PC-9 (cell line): Measurements from ENCODE around the gene ZNF506. TPM values are rescaled to one million over a fixed set of nuclear protein-coding genes. Genes with fewer than 3 reads are reported as not detected.

Experiments used
- BruUV-seq: library from RNA; stranded (reverse); fragments of 400-500 nt; replicated peaks from 2 replicates; lab custom pipeline; 2021; lab: Mats Ljungman, UMichigan
- CTCF ChIA-PET: fragments of 300-600 bp; sonication (Branson Sonifier 250); formaldehyde crosslinking; loops from one replicate; lab custom pipeline; 2022; ENCODE audit warnings: antibody characterized with exemption; lab: Charles Lee
- POLR2A ChIA-PET: fragments of 300-600 bp; sonication (Branson Sonifier 250); formaldehyde crosslinking; loops from one replicate; lab custom pipeline; 2022; ENCODE audit warnings: antibody characterized with exemption; ENCODE audit not compliant: unreplicated experiment; lab: Charles Lee
- DNase-seq, 2 experiments: peaks; one replicate each; pipeline versions ENCODE4 v3.0.0 to v3.0.0-alpha.2; 2015 to 2022; ENCODE audit warnings: mixed read lengths in 1 of 2
- H2AFZ ChIP-seq: fragments of 200-600 bp; sonication (generic); 2 replicates; pipeline ENCODE4 v1.8.1; 2017; ENCODE audit warnings: antibody characterized with exemption
- H3F3A ChIP-seq: fragments of 200-600 bp; sonication (generic); 2 replicates; pipeline ENCODE4 v1.8.1; 2017; ENCODE audit warnings: antibody characterized with exemption, mild to moderate bottlenecking, low read depth; ENCODE audit not compliant: insufficient read depth
- H3K27ac ChIP-seq: fragments of 200-600 bp; sonication (generic); 2 replicates; pipeline ENCODE4 v1.6.1; 2016; ENCODE audit warnings: mixed run types
- H3K27me3 ChIP-seq: fragments of 200-600 bp; sonication (generic); 2 replicates; pipeline ENCODE4 v1.6.1; 2016; ENCODE audit warnings: low read depth, mixed run types; ENCODE audit not compliant: insufficient read depth
- H3K36me3 ChIP-seq: fragments of 200-600 bp; sonication (generic); 2 replicates; pipeline ENCODE4 v1.6.1; 2016; ENCODE audit warnings: low read depth, mixed run types
- H3K4me1 ChIP-seq: fragments of 200-600 bp; sonication (generic); replicated peaks from 2 replicates; pipeline ENCODE4 v1.6.1; 2016; ENCODE audit warnings: mixed run types; ENCODE audit not compliant: insufficient read depth
- H3K4me2 ChIP-seq: fragments of 200-600 bp; sonication (generic); 2 replicates; pipeline ENCODE4 v1.6.1; 2017; ENCODE audit warnings: mixed run types
- H3K4me3 ChIP-seq: fragments of 200-600 bp; sonication (generic); 2 replicates; pipeline ENCODE4 v1.6.1; 2016; ENCODE audit warnings: mixed run types
- H3K79me2 ChIP-seq: fragments of 200-600 bp; sonication (generic); 2 replicates; pipeline ENCODE4 v1.6.1; 2017; ENCODE audit warnings: low read depth, mixed run types
- H3K9me2 ChIP-seq: fragments of 200-600 bp; sonication (generic); 2 replicates; pipeline ENCODE4 v1.8.1; 2017; ENCODE audit warnings: mild to moderate bottlenecking; ENCODE audit not compliant: insufficient read depth
- H3K9me3 ChIP-seq: fragments of 200-600 bp; sonication (generic); 2 replicates; pipeline ENCODE4 v1.8.1; 2016; ENCODE audit warnings: low read depth; ENCODE audit not compliant: insufficient read depth
- H4K20me1 ChIP-seq: fragments of 200-600 bp; sonication (generic); 2 replicates; pipeline ENCODE4 v1.8.1; 2017; ENCODE audit not compliant: insufficient read depth
- CTCF ChIP-seq: fragments of 200-600 bp; sonication (generic); conservative IDR thresholded peaks from 2 replicates; pipeline ENCODE4 v1.6.1; 2017; ENCODE audit warnings: mixed run types, antibody characterized with exemption, mild to moderate bottlenecking, moderate library complexity
- EZH2 ChIP-seq: fragments of 200-600 bp; sonication (generic); IDR thresholded peaks from 2 replicates; pipeline ENCODE4 v1.8.0; 2017; ENCODE audit warnings: antibody characterized with exemption, low read depth
- intact Hi-C: fragments of 100-400 bp; cut with micrococcal nuclease; formaldehyde crosslinking; loops from one replicate; pipeline ENCODE4 v1.10.0; 2022; ENCODE audit not compliant: unreplicated experiment
- total RNA-seq: library from RNA; stranded (reverse); gene quantifications from 2 replicates; pipeline ENCODE4 v1.2.3, GENCODE V29; 2021

Gene ZNF506
- total RNA-seq, 1 experiment from 2014 or later, result 12.6 TPM

GRCh38 chr19:19849056-19849455 lies 27.5 kb upstream of the ZNF506 start:
- no peaks in the 10 kb centered on the region for H3K36me3 ChIP-seq
- H2AFZ ChIP-seq, result no peak overlapping the region
- ChIA-PET CTCF (no interaction called here), POLR2A (no interaction called here)
- peaks cover 13% of the 10 kb centered on the region for H3K9me3 ChIP-seq
- DNase-seq, result no peak
- H3K4me3 ChIP-seq, result no peak overlapping the region
- H3K27ac ChIP-seq, result no peak overlapping the region
- BruUV-seq, result no TSS peak
- intact Hi-C loops, result no loop called here
- H3K79me2 ChIP-seq, result no peaks in the 10 kb centered on the region
- H3K27me3 ChIP-seq, result no peaks in the 10 kb centered on the region
- no peaks in the 10 kb centered on the region for H3K9me2 ChIP-seq
- no peaks in the 10 kb centered on the region for H3K4me1 ChIP-seq
- no peaks in the 10 kb centered on the region for H3F3A ChIP-seq
- no peak overlapping the region for H3K4me2 ChIP-seq
- H4K20me1 ChIP-seq, result no peaks in the 10 kb centered on the region
- TF ChIP-seq CTCF (no peak), EZH2 (no peak)

GRCh38 chr19:19847781-19848180 lies 26.2 kb upstream of the ZNF506 start:
- CTCF ChIA-PET, result no interaction called here
- peaks cover 18% of the 10 kb centered on the region for H3K9me3 ChIP-seq
- no peak for DNase-seq
- no TSS peak for BruUV-seq
- H3K36me3 ChIP-seq, result no peaks in the 10 kb centered on the region
- H3K4me2 ChIP-seq, result no peak overlapping the region
- POLR2A ChIA-PET, result interaction anchor here (0.7 kb wide), 1 partner anchor 22 kb away, joined by 4 read pairs; no protein-coding TSS in a partner anchor
- H3F3A ChIP-seq, result no peaks in the 10 kb centered on the region
- no peaks in the 10 kb centered on the region for H4K20me1 ChIP-seq
- TF ChIP-seq EZH2, result no peak
- TF ChIP-seq CTCF, result no peak
- no peak overlapping the region for H3K27ac ChIP-seq
- H2AFZ ChIP-seq, result no peak overlapping the region
- no peaks in the 10 kb centered on the region for H3K79me2 ChIP-seq
- intact Hi-C loops, result no loop called here
- no peaks in the 10 kb centered on the region for H3K4me1 ChIP-seq
- no peak overlapping the region for H3K4me3 ChIP-seq
- no peaks in the 10 kb centered on the region for H3K9me2 ChIP-seq
- no peaks in the 10 kb centered on the region for H3K27me3 ChIP-seq

GRCh38 chr19:19835560-19836038 lies 14.0 kb upstream of the ZNF506 start:
- intact Hi-C loops, result no loop called here
- Histone ChIP-seq H3K9me3 (peaks cover 72% of the 10 kb centered on the region), H2AFZ (no peak overlapping the region), H3K27me3 (no peaks in the 10 kb centered on the region), H3F3A (no peaks in the 10 kb centered on the region), H3K4me2 (no peak overlapping the region), H3K4me1 (no peaks in the 10 kb centered on the region), H3K4me3 (no peak overlapping the region), H3K79me2 (no peaks in the 10 kb centered on the region), H3K9me2 (no peaks in the 10 kb centered on the region), H3K27ac (no peak overlapping the region), H3K36me3 (no peaks in the 10 kb centered on the region), H4K20me1 (no peaks in the 10 kb centered on the region)
- TF ChIP-seq CTCF (no peak), EZH2 (no peak)
- CTCF ChIA-PET, result no interaction called here
- no TSS peak for BruUV-seq
- DNase-seq, result no peak
- POLR2A ChIA-PET, result no interaction called here
